Spleen (tissue), 11 donors: ENCODE results near the gene RANBP17. TPM values are rescaled to one million over a fixed set of nuclear protein-coding genes. Genes with fewer than 3 reads are reported as not detected.

Experiments used
- DNase-seq: peaks from one replicate; pipeline ENCODE4 v3.0.0-alpha.2; 2020
- H3K27ac ChIP-seq, 8 donors: fragments of 200-600 bp; sonication (generic) in 7 of 8; 1 replicate in 4 of 8; 2 replicates in 4 of 8; pipeline versions ENCODE4 v1.5.0 to v1.8.0; 2016 to 2021; ENCODE audit warnings: inconsistent platforms in 4 of 8, mild to moderate bottlenecking in 4 of 8, moderate library complexity in 1 of 8
- H3K27me3 ChIP-seq, 7 donors: fragments of 200-600 bp; sonication (generic) in 6 of 7; replicated peaks in 1 of 7; 1 replicate in 4 of 7; 2 replicates in 3 of 7; pipeline versions ENCODE4 v1.5.0 to v1.8.0; 2016 to 2021; ENCODE audit warnings: inconsistent platforms in 3 of 7, mild to moderate bottlenecking in 1 of 7
- H3K36me3 ChIP-seq, 6 donors: fragments of 200-600 bp; sonication (generic) in 5 of 6; 1 replicate in 4 of 6; 2 replicates in 2 of 6; pipeline versions ENCODE4 v1.5.0 to v1.8.0; 2016 to 2021; ENCODE audit warnings: inconsistent platforms in 2 of 6
- H3K4me1 ChIP-seq, 6 donors: fragments of 200-600 bp; sonication (generic) in 5 of 6; 1 replicate in 3 of 6; 2 replicates in 3 of 6; pipeline versions ENCODE4 v1.5.0 to v1.8.0; 2016 to 2021; ENCODE audit warnings: inconsistent platforms in 3 of 6
- H3K4me3 ChIP-seq, 8 donors: fragments of 200-600 bp; sonication (generic) in 7 of 8; 1 replicate in 4 of 8; 2 replicates in 4 of 8; pipeline versions ENCODE4 v1.5.0 to v1.8.0; 2016 to 2021; ENCODE audit warnings: inconsistent platforms in 4 of 8, mild to moderate bottlenecking in 4 of 8, moderate library complexity in 2 of 8
- H3K9me3 ChIP-seq, 8 donors: fragments of 200-600 bp; sonication (generic) in 7 of 8; 1 replicate in 4 of 8; 2 replicates in 4 of 8; pipeline versions ENCODE4 v1.5.0 to v1.8.0; 2016 to 2021; ENCODE audit warnings: inconsistent platforms in 4 of 8
- POLR2A ChIP-seq, 3 donors: fragments of 450-650 bp; IDR thresholded peaks; one replicate each; pipeline ENCODE4 v1.5.1; 2017; ENCODE audit warnings: antibody characterized with exemption in 3 of 3, mild to moderate bottlenecking in 1 of 3
- POLR2AphosphoS5 ChIP-seq, 3 donors: sonication (generic); formaldehyde crosslinking; IDR thresholded peaks; one replicate each; pipeline ENCODE4 v1.5.1; 2017; ENCODE audit warnings: antibody characterized with exemption in 3 of 3
- WGBS, 5 donors: extraction: QIAGEN DNeasy Blood & Tissue Kit in 3 of 5; methylation state at CpG; one replicate each; pipeline versions ENCODE4 v1.1.5 to v1.1.7; 2013 to 2018; 5-methylcytosine and 5-hydroxymethylcytosine counted together
- intact Hi-C: fragments of 100-400 bp; cut with DNase I; formaldehyde crosslinking; loops from one replicate; pipeline ENCODE4 v1.15.0; 2023; ENCODE audit warnings: low total_unique reads
- polyA plus RNA-seq, 3 donors: library from polyadenylated mRNA; stranded (reverse); fragments of 200-250 nt; gene quantifications; one replicate each; pipeline ENCODE4 v1.2.1, GENCODE V29; 2013
- total RNA-seq, 7 donors: library from RNA; depleted of rRNA in 3 of 7; stranded (reverse); fragments of >200 nt in 3 of 7; fragmentation: NEBNext Ultra II Directional in 4 of 7; extraction: Animal tissue kit (Norgen Biotek cat#: 25700) in 4 of 7; gene quantifications; one replicate each; pipeline versions ENCODE4 v1.1.0 to v1.2.1, GENCODE V29; 2016 to 2021
- TF ChIP-seq, protein P1 (sequence below), 11 experiments: fragments of 200-600 bp in 7 of 11; fragments of 450-650 bp in 4 of 11; sonication (generic) in 4 of 11; IDR thresholded peaks in 8 of 11; conservative IDR thresholded peaks in 3 of 11; 1 replicate in 7 of 11; 2 replicates in 4 of 11; pipeline versions ENCODE4 v1.4.0 to v1.8.0; 2016 to 2021; ENCODE audit warnings: antibody characterized with exemption in 11 of 11, inconsistent platforms in 4 of 11, mild to moderate bottlenecking in 1 of 11
- donor health status: healthy with polysubstance abuse.
- donor health status: DM: no; HTN: no; CAD: no; lungs with moderate emphysema.
- donor health status: DM: no; HTN: no; CAD: no.
- donor health status: Bipolar disorder and iron deficiency.
- donor health status: healthy.
- donor health status: DM: no; HTN: no; CAD: no.
- donor health status: DM: yes; HTN: yes; CAD: no.

Gene RANBP17
- total and polyA plus RNA-seq, 10 donors: 0.56 to 6.6 (median 3.4) TPM

DNA sequence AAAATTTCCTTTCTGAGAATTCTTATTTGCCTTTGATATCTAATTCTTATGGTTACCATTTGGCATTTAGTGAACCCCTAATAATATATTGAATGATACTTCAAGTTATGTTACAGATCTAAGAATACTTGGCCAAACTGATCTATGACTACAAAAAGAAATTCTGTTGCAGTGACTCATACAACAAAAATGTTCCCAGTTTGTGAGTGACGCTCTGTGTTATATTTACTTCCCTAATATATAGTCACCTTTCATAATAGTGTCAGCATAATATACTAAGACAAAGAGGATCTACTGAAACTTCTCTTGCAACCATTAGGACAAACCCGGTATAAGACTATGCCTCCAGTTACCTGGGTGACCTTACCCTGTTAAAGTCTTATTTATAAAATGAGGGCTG, 230.4 kb downstream of the RANBP17 start:
- H3K4me3 ChIP-seq: no peak overlapping the region
- no peaks in the 10 kb centered on the region for H3K36me3 ChIP-seq
- no peak overlapping the region for H3K27ac ChIP-seq
- intact Hi-C loops: no loop called here
- TF ChIP-seq, protein P1, sequence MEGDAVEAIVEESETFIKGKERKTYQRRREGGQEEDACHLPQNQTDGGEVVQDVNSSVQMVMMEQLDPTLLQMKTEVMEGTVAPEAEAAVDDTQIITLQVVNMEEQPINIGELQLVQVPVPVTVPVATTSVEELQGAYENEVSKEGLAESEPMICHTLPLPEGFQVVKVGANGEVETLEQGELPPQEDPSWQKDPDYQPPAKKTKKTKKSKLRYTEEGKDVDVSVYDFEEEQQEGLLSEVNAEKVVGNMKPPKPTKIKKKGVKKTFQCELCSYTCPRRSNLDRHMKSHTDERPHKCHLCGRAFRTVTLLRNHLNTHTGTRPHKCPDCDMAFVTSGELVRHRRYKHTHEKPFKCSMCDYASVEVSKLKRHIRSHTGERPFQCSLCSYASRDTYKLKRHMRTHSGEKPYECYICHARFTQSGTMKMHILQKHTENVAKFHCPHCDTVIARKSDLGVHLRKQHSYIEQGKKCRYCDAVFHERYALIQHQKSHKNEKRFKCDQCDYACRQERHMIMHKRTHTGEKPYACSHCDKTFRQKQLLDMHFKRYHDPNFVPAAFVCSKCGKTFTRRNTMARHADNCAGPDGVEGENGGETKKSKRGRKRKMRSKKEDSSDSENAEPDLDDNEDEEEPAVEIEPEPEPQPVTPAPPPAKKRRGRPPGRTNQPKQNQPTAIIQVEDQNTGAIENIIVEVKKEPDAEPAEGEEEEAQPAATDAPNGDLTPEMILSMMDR (IDR thresholded peaks at IDR 0.05 in 8 of 11, conservative IDR thresholded peaks at IDR 0.05 in 3 of 11): no peak
- TF ChIP-seq POLR2A (IDR thresholded peaks at IDR 0.05) (no peak), POLR2AphosphoS5 (IDR thresholded peaks at IDR 0.05) (no peak)
- H3K9me3 ChIP-seq: peaks cover 0 to 17% (median 5%) of the 10 kb centered on the region in 8 donors
- no peaks in the 10 kb centered on the region for H3K27me3 ChIP-seq
- DNase-seq: no peak
- 81 to 91% (median 85%) methylated on average over 2 of the region's 2 CpGs for WGBS, 5 donors
- no peaks in the 10 kb centered on the region for H3K4me1 ChIP-seq

DNA sequence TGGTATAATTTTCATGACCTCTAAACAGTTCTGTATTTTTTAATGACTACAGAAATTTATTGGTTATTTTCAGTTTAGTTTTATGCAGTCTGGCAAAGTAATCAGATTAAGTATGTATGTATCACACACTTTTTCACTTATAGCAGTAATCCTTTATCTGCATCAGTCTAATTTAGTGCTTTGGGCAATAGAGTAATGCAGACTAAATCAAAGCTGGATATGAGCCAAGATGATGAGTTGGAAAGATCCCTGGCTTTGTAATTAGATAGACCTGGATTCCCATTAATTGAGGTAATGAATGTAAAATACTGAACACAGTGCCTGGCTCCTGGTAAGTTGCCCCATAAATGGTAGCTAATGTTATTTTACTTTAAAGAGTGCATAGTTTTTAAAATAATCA, 231.8 kb downstream of the RANBP17 start:
- no peak for DNase-seq
- TF ChIP-seq POLR2AphosphoS5 (IDR thresholded peaks at IDR 0.05) (no peak), POLR2A (IDR thresholded peaks at IDR 0.05) (no peak)
- TF ChIP-seq, protein P1 (IDR thresholded peaks at IDR 0.05 in 8 of 11, conservative IDR thresholded peaks at IDR 0.05 in 3 of 11): no peak
- intact Hi-C loops: no loop called here
- Histone ChIP-seq H3K27me3 (no peaks in the 10 kb centered on the region), H3K9me3 (peaks cover 0 to 22% (median 6%) of the 10 kb centered on the region in 8 donors), H3K27ac (no peak overlapping the region), H3K36me3 (no peaks in the 10 kb centered on the region), H3K4me3 (no peak overlapping the region), H3K4me1 (no peaks in the 10 kb centered on the region)

DNA sequence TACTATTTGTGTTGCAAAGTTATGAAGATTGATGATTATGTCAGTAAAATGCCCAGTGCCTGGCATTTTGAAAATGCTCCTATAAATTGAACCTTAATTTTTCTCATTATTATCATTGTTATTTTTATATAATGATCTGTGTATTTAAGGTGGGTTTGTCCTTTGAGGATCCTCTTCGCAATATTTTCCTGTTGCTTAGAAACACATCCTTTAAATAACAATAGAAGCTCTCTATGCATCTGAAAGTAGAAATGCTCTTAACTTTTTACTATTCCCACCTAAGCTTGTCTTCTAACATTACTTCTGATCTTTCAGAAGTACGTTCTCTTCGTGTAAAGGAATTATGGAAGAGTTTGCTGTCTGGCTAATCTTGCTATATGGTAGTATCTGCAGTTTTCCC, 232.5 kb downstream of the RANBP17 start:
- H3K4me3 ChIP-seq: no peak overlapping the region
- 76 to 87% (median 87%) methylated on average over 3 of the region's 3 CpGs for WGBS, 5 donors
- no peak overlapping the region for H3K27ac ChIP-seq
- H3K4me1 ChIP-seq: no peaks in the 10 kb centered on the region
- no peak for TF ChIP-seq POLR2A (IDR thresholded peaks at IDR 0.05)
- TF ChIP-seq POLR2AphosphoS5 (IDR thresholded peaks at IDR 0.05): no peak
- TF ChIP-seq, protein P1 (IDR thresholded peaks at IDR 0.05 in 8 of 11, conservative IDR thresholded peaks at IDR 0.05 in 3 of 11): no peak
- no peak for DNase-seq
- peaks cover 0 to 27% (median 7%) of the 10 kb centered on the region in 8 donors for H3K9me3 ChIP-seq
- no peaks in the 10 kb centered on the region for H3K27me3 ChIP-seq
- H3K36me3 ChIP-seq: no peaks in the 10 kb centered on the region
- intact Hi-C loops: no loop called here

DNA sequence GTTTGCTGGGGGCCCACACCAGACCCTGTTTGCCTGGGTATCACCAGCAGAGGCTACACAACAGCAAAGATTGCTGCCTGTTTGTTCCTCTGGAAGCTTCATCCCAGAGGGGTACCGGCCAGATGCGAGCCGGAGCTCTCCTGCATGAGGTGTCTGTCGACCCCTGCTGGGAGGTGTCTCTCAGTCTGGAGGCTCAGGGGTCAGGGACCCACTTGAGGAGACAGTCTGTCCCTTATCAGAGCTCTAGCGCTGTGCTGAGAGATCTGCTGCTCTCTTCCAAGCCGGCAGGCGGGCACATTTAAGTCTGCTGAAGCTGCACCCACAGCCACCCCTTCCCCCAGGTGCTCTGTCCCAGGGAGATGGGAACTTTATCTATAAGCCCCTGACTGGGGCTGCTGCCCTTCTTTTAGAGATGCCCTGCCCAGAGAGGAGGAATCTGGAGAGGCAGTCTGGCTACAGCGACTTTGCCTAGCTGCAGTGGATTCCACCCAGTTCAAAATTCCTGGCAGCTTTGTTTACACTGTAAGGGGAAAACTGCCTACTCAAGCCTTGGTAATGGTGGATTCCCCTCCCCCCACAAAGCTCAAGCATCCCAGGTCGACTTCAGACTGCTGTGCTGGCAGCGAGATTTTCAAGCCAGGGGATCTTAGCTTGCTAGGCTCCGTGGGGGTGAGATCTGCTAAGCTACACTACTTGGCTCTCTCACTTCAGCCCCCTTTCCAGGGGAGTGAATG, 241.2 kb downstream of the RANBP17 start:
- 75 to 85% (median 83%) methylated on average over 9 to 11 of the region's 11 CpGs for WGBS, 5 donors
- H3K4me3 ChIP-seq: no peak overlapping the region
- no peaks in the 10 kb centered on the region for H3K36me3 ChIP-seq
- no peaks in the 10 kb centered on the region for H3K27me3 ChIP-seq
- no peak for TF ChIP-seq POLR2AphosphoS5 (IDR thresholded peaks at IDR 0.05)
- no peak for TF ChIP-seq POLR2A (IDR thresholded peaks at IDR 0.05)
- TF ChIP-seq, protein P1 (IDR thresholded peaks at IDR 0.05 in 8 of 11, conservative IDR thresholded peaks at IDR 0.05 in 3 of 11): no peak
- peaks cover 0 to 15% (median 2%) of the 10 kb centered on the region in 8 donors for H3K9me3 ChIP-seq
- peak; percentile 50 for DNase-seq
- no peak overlapping the region for H3K27ac ChIP-seq
- intact Hi-C loops: no loop called here
- H3K4me1 ChIP-seq: no peaks in the 10 kb centered on the region
